Activated CD4-positive, alpha-beta T cell treated with anti-CD3 and anti-CD28 coated beads, Interleukin-2, Interleukin-6, amounts not matched to agents 100 ng/mL and 50 ng/mL, durations not matched to agents 16 hours and 8 hours (primary cell): Measurements from ENCODE around the gene NDUFB6.
A peak's percentile ranks its signal among the peaks of the same experiment; 100 is the strongest.
"Not testable (repeated sequence)": the region's sequence is repeated elsewhere in the genome, so short reads cannot be mapped to it uniquely, and the experiment has no call there.

Experiments used
- DNase-seq: peaks from one replicate; pipeline ENCODE4 v3.0.0-alpha.2; 2020

The NDUFB6 gene

GRCh38 chr9:32572900-32573523 lies at the start of gene NDUFB6:
TSS of gene NDUFB6 (minus strand) at chr9:32573159. CDS start at chr9:32573060, 99 bp downstream.
- DNase-seq: peak; percentile 96

GRCh38 chr9:32618261-32618660 lies 45.3 kb upstream of the NDUFB6 start:
- DNase-seq: no peak

GRCh38 chr9:32606811-32607210 lies 33.9 kb upstream of the NDUFB6 start:
- no peak for DNase-seq

- no peak for DNase-seq
Observed at GRCh38 chr9:32603914-32604852, 31.2 kb upstream of the NDUFB6 start.

- DNase-seq: not testable (repeated sequence)
Observed at GRCh38 chr9:32599021-32599420, 26.1 kb upstream of the NDUFB6 start.

GRCh38 chr9:32596936-32597335 lies 24.0 kb upstream of the NDUFB6 start:
- DNase-seq: no peak

GRCh38 chr9:32596096-32596865 lies 23.3 kb upstream of the NDUFB6 start:
- peak; percentile 1 for DNase-seq

GRCh38 chr9:32590898-32591297 lies 17.9 kb upstream of the NDUFB6 start:
- DNase-seq: no peak

GRCh38 chr9:32590476-32590875 lies 17.5 kb upstream of the NDUFB6 start:
- DNase-seq: no peak

GRCh38 chr9:32589083-32589723 lies 16.2 kb upstream of the NDUFB6 start:
- DNase-seq: peak; percentile 28

- DNase-seq: peak; percentile 16
Observed at GRCh38 chr9:32587901-32588300, 14.9 kb upstream of the NDUFB6 start.

GRCh38 chr9:32584784-32585183 lies 11.8 kb upstream of the NDUFB6 start:
- no peak for DNase-seq

GRCh38 chr9:32581512-32582143 lies 8.7 kb upstream of the NDUFB6 start:
- DNase-seq: peak; percentile 44

- no peak for DNase-seq
Observed at GRCh38 chr9:32580631-32581300, 7.8 kb upstream of the NDUFB6 start.

GRCh38 chr9:32579706-32580331 lies 6.9 kb upstream of the NDUFB6 start:
- peak; percentile 79 for DNase-seq

- DNase-seq: no peak
Observed at GRCh38 chr9:32578976-32579375, 6.0 kb upstream of the NDUFB6 start.

GRCh38 chr9:32577316-32577715 lies 4.4 kb upstream of the NDUFB6 start:
- no peak for DNase-seq

GRCh38 chr9:32574858-32575257 lies 1.9 kb upstream of the NDUFB6 start:
- DNase-seq: no peak

GRCh38 chr9:32573821-32574220 lies 862 bp upstream of the NDUFB6 start:
- no peak for DNase-seq

- DNase-seq: peak; percentile 85
Observed at GRCh38 chr9:32571969-32572899, 725 bp downstream of the NDUFB6 start.
